Endodermal cell (in vitro differentiated cells): ENCODE measurements around the gene PCGF3. TPM values are rescaled to one million over a fixed set of nuclear protein-coding genes. Genes with fewer than 3 reads are reported as not detected.

ENCODE experiments used
- total RNA-seq, 2 donors: library from RNA; stranded (reverse); fragmentation: NEBNext Ultra II Directional in 1 of 2; extraction: Animal tissue kit (Norgen Biotek cat#: 25700) in 1 of 2; gene quantifications; 2 replicates in 1 of 2; 3 replicates in 1 of 2; pipeline ENCODE4 v1.2.1, GENCODE V29; 2021

The PCGF3 gene
- total RNA-seq, 2 donors from 2014 or later: 53.1 to 64.0 TPM

Other genes with a start within 250 kb of the PCGF3 start
- gene ZNF721, start 206.7 kb upstream of the PCGF3 start, total RNA-seq: 10 to 100 TPM; 68.9 to 71.5 TPM
- 10 to 100 TPM; 73.4 to 80.3 TPM for gene PIGG, start 206.6 kb upstream of the PCGF3 start, total RNA-seq
- gene TMEM271, start 129.5 kb upstream of the PCGF3 start, total RNA-seq: not detected
- gene PDE6B, start 80.3 kb upstream of the PCGF3 start, total RNA-seq: 10 to 100 TPM; 12.4 to 14.6 TPM
- 100 to 1,000 TPM; 407 to 456 TPM for gene ATP5ME, start 31.6 kb upstream of the PCGF3 start, total RNA-seq
- 10 to 100 TPM; 20.0 to 23.4 TPM for gene MYL5, start 31.3 kb upstream of the PCGF3 start, total RNA-seq
- gene SLC49A3, start 16.7 kb upstream of the PCGF3 start, total RNA-seq: 10 to 100 TPM; 15.1 to 16.4 TPM
- gene CPLX1, start 120.3 kb downstream of the PCGF3 start, total RNA-seq: 1 to 10 TPM; 1.0 to 1.9 TPM
- 100 to 1,000 TPM; 104 to 121 TPM for gene GAK, start 226.5 kb downstream of the PCGF3 start, total RNA-seq
- gene TMEM175, start 226.6 kb downstream of the PCGF3 start, total RNA-seq: 10 to 100 TPM; 15.9 to 23.0 TPM